ENCODE measurements around the gene DACT3.

The DACT3 gene

DNA sequence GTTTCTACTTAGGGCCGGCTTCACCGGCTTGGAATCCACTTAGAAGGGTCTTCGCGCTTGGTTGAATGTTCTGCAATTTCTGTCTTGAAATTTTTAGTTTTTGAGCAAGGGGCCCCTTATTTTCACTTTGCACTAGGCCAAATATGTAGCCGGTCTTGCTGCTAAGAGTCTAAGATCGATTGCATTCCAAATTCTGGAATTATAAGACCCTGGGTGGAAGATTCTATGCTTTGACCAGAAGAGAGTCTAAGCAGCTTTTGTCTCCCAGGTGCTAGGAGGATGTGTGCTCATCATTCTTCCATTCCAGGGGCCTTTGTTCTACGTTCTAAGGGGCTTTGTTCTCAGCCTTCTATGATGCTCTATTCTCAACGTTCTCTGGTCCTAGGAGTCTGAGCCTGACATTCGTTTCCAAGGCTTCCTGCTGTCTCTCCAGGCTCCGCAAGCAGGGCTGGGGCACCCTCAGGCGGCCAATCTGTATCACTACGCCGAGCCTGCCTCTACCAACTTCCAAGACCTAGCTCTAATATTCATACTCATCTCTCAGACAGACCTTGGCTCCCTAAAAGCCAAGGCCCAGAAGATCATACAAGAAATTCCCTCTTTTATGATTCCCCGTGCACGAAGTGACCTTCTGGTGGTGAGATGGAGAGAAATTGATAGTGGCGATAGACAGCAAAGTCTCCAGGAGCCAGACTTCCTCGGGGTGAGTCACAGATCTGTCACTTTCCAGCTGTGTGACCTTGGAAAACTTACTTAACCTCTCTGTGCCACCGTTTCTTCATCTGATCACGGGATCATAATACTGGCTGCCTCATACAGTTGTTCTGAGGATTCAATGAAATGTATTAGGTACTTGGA, 982 bp upstream of the DACT3 start:
- DNase-seq, result peak; percentile 55

DNA sequence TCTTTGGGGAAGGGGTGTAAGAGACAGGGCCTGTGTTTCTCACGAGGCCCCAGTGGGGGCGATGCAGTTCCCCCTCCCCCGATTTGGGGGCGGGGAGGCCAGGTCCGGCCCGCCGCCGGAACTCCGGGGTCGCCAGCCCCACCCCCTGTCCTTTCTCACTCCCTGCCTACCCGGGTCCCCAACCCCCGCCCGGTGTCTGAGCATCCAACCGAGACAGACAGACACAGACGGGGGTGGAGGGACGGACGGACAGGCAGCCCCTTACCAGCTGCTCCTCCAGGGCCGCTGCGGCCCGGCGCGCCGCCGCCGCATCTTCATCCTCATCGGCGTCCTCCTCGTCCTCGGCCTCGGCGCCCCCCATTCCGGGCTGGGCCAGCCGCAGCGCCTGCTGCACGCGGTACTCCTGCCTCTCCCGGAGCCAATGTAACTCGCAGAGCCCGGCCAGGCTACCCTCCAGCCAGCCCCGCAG, 397 bp downstream of the DACT3 start:
- no peak for DNase-seq

DNA sequence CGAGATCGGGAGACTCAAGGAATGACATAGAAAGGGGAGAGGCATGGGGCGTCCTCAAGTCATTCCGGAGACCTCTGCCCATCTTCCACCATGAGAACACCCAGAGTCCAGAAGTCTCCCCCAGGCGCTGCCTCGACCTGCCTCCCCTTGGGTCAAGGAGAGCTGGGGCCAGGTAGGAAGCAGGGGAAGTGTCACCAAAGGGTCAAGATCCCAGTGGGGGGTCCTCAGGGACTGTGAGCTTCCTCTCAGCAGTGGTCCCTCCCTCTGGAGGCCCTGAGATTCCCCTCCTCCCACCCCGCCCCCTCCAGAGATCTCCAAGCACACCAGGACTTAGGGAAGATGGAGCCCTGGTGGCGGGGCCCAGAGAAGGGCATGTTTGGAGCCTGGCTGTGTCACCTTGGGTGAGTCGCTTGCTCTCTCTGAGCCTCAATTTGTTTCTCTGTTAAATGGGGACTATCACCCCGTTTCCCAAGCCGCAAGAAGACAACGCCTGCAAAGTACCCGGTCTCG, 919 bp downstream of the DACT3 start:
- DNase-seq, result no peak

DNA sequence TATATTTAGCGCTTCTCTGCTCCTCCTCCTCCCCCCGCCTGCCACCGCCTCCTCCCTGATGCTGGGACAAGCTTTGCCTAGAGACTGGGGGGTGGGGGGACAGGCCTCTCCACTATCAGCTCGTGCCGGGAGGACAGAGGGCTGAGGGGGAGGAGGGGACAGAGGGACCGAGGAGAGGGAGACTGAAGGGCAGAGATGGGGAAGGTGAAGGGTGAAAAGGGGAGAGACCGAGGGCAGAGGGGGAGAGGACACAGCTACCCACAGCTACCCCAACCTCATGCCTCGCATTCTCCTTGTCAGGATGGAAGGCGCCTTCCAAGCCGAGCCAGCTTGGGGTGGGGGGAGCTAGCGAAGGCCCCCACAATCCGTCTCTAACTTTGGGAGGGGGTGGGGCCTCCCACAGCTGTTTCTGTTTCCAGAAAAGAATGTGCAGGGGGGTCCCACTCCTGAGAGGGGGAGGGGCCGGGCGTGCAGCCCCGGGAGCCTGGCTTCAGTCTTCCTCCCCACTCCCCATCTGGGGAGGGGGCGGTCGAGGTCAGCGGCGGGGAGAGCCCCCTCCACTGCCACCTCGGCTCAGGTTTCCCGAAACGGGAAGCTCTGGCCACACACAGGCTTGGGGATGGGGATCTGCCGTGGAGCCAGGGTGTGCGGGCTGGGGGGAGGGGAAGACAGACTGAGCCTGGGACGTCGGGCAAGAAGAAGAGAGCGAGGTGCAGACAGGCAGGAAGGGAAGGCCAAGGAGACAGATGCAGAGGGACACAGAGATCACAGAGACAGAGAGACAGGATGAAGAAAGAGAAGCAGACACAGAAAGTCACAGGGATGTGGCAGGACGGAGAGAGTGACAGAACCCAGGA, 1.6 kb downstream of the DACT3 start:
- no peak for DNase-seq

DNA sequence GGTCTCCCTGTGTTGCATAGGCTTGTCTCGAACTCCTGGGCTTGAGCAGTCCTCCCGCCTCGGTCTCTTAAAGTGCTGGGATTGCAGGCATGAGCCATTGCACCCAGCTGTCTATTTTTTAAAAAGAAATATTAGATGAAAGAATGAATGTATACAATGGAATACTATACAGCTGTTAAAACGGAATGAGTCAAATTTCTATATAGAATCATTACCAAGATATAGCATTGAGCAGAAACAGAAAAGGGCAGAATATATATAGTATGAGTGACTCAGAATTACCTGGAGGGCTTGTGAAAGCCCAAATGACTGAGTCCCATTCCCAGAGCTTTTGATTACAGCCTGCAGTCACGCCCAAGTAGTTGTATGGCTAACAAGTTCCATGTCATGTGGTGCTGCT, 4.4 kb downstream of the DACT3 start:
- DNase-seq, result no peak

DNA sequence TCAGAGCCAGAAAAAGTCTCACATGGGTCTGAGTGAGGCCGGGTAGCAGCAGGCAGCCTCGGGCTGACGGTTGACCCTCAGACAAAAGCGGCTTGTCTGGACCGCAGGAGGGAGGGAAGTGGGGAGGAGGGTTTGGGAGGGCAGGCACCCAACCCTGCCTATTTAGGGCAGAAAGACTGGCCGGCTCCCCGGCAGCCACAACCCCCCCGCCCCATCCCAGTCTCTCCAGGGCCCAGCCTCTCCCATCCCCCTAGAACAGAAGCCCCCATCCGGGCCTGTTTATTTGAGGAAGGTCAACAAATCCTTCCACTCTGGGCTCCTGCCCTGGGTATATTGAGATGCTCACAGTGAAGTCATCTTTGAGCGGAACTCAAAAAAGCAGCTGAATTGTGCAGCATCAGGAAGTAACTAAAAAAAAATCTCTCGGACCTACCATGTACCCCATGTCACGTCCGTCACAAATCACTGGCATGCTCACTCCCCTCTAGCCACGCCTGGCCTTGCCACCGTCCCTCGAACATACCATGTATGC, 6.3 kb downstream of the DACT3 start:
- DNase-seq, result no peak

DNA sequence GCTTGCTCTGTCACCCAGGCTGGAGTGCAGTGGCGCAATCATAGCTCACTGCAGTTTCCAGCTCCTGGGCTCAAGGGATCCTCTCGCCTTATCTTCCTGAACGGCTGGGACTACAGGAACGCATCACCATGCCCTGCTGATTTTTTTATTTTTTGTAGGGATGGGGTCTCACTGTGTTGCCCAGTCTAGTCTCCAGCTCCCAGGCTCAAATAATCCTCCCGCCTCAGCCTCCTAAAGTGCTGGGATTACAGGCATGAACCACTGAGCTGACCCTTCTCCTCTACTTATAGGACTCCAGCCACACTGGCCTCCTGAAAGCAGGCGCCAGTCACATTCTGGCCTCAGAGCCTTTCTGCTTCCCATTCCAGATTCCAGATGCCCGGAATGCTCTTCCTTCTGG, 10.5 kb downstream of the DACT3 start:
- no peak for DNase-seq

DNA sequence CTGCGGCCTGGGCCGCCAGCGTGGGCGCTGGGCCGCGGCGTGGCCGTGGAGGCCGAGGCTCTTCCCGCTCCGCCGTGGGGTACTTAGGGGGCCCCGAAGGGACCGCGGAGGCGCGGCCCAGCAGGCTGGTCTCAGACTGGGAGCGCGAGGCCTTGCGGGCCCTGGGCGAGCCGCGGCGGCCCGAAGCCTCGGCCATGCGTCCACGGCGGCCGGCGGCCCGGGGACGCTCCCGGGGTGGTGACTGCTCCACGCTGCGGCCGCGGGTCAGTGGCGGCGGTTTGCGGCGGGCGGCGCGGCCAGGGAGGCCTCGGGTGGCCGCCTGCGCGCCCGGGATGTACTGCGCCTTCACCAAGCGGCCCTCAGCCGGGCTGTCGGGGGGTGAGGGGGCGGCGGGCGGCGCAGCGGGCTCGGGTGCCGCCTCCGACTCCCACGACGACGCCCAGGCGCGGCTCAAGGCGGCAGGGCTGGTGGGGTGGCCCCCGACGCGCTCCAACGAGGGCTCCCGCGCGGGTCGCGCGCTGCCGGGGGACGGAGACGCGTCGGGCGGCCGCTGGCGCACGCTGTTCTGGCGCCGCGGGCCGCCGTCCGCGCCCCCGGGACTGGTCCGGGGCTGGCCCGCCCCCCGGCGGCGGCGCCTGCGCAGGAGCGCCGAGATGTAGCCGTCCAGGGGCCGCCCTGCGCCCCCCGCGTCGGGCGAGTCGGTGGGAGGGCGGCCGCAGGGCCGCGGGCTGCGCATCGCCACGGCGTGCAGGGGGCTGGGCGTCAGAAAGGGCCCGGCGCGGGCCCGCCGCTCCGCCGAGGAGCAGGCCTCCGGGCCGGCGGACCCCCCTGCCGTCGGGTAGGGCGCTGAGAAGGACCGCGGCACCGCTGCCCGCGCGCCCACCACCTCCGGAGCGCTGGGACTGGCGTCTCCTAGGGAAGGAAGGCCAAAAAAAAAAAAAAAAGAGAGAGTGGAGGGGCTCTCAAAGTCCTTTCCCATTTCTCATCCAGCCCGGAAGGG, 11.7 kb downstream of the DACT3 start:
- no peak for DNase-seq

DNA sequence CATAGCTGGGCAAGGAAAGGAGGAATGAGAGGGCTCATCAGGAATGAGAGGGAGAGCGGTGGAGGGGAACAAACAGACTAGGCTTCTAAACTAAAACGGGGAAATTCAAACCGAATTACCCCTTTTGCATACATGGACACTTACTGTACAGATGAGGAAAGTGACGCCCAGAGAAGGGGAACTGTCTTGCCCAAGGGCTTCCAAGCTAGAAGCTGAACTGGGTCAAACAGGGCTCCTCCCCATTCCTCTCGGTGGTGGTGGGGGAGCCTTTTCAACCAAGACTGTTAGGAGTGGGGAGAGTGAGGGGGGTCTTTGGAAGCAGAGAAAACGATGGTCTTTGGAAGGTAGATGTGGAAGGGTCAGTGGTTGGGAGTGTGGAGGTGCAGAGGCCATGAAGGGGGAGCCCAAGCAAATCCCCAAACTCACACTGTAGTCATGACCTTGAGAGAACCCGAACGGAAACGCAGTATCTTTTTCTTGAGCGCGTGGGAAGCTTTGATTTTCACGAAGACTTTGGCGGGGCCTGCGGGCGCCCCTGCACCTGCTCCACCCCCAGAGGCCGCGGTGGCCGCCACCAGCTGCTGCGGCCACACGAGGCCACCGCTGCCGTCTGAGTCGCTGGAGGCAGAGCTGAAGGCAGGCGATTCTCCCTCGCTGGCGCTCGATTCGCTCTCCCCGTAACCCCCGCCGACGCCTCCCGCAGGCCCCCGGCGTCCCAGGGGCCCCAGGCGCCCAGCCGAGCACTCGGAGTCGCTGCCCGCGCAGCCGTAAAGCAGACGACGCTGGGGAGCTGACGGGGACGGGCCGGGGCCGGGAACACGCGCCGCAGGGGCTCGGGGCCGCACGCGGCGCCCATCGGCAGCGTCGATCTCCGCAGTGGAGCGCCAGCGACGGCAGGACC, 12.7 kb downstream of the DACT3 start:
- DNase-seq, result no peak

DNA sequence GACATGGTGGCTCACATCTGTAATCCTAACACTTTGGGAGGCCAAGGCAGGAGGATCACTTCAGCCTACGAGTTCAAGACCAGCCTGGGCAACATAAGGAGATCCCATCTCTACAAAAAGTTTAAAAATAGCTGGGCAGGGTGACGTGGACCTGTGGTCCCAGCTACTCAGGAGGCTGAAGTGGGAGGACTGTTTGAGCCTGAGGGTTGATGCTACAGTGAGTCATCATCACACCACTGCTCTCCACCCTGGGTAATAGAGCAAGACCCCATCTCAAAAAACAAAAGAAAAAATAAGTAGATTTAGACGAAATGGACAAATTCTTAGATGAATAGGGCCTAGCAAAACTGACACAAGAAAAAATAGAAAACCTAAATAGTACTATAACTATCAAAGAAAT, 14.6 kb downstream of the DACT3 start:
- DNase-seq, result no peak

DNA sequence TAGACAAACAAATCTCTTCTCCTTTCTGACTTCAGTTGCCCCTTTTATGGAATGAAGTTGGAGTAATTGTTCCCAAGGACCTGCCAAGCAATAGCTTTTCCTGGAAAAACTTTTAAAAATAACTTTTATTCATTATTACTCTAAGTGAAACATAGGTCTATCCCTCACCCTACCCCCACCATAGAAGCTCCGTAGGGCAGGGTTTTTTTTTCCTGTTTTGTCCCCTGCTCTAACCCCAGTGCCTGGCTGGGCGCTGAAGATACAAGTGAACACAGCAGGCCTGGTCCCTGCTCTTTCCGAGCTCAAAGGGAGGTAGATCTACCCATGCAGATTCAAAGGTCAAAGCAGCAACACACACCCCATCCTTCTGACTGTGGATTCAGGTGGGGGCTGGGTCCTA, 16.3 kb downstream of the DACT3 start:
- no peak for DNase-seq

DNA sequence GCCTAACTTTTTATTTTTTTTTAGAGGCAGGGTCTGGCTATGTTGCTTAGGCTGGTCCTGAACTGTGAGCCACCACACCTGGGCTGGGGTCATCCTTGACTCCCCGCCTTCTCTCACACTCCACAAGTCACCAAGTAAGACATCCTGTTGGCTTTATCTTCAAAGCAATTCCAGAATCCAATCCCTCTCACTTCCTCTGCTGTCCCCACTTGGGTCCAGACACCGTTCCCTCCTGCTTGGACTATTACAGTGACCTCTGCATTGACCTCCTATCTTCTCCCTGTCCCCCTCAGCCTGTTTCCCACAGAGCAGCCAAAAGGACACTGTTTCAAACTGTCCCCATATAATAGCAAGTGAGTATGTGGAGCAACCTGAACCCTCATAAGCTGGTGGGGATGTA, 20.3 kb downstream of the DACT3 start:
- DNase-seq, result no peak

DNA sequence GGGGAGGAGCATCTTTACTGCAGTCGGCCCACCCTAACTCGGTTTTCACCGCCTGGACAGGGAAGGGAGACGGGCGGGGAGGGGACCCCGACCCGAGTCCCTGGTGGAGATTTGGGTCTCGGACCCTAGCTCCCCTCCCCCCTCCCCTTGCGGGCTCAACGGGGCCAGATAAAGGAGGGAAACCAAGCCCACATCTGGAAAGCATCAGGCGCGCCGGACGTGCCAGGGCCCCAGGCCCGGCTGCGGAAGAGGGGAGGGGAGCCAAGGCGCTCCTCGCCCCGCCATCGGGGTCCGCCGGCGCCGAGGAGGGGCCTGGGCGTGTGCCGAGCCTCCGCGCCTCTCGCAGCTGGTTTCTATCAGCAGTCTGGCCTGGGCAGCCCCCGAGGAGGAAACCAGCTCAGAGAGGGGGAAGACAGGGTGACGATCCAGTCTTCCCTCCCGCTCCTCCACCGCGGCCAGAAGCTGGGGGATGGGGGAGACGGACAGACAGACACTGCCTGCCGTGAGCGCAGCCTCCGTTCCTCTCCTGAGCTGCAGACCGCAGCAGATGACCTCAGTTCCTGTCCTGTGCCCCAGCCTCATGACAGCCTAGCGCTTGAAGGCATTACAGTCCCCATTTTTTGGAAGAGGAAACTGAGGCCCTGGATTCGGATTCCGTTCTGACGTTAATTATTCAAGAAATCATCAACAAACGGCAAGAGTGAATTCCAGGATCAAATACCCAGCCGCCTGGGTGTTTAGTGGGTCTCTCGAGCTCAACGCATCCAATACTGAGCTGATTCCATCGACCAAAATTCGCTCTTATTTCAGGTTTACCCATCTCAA, 21.4 kb downstream of the DACT3 start:
- peak; percentile 11 for DNase-seq

DNA sequence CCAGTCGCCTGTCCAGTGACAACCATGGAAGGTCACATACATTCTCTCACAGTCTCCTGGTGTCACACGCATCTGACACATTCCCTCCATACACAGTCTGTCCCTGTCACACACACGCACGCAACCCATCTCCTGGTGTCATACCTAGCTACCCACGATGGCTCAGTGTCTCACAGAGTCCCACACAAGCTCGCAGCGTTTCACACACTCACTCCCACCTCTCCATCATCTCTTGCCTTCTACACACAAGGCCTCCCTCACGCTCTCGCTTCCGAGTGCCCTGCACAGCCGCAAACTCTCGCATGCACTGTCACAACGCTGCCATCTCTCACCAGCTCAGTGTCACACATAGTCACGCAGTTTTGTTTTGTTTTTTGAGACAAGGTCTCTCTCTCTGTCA, 23.8 kb downstream of the DACT3 start:
- no peak for DNase-seq

DNA sequence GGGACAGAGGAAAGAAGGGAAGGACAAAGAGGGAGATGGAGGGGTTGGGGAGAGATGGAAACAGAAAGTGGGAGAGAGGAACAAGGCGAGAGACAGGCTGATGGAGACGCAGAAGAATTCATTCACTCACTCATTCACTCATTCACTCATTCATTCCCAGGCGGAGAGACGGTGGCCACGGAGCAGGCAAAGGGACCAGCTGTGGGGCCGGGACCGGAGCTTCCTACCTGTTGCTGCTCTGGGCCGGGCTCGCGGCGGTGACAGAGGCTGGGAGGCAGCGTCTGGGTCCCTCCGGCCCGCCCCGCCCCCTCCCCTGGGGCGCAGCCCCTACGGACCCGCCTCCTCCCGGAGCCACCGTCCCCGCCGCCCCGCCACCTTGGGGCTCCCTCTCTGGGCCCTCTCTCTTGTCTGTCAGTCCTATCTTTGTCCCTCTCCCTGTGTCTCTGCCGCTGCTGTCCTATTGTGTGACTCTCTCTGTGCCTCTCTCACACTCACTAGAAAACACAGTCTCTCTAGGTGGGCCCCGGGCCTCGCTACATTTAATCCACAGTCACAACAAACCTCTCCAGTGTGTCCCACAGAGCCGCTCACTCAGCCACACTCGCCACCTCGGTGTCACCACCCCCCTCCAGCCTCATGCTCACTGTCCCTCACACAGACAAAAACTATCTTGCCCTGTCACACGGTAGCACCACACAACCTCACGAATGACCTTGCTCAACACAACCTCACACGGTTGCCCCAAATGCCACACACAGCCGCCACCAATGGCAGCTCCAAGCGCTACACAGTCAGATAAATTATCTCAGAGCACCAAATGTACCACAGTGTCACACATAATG, 24.8 kb downstream of the DACT3 start, which contains the start of gene GNG8:
GNG8 (minus strand) TSS at position 283 of the 842 bp plus-strand sequence. CDS start 1,520 bp downstream, outside the sequence.
- no peak for DNase-seq

DNA sequence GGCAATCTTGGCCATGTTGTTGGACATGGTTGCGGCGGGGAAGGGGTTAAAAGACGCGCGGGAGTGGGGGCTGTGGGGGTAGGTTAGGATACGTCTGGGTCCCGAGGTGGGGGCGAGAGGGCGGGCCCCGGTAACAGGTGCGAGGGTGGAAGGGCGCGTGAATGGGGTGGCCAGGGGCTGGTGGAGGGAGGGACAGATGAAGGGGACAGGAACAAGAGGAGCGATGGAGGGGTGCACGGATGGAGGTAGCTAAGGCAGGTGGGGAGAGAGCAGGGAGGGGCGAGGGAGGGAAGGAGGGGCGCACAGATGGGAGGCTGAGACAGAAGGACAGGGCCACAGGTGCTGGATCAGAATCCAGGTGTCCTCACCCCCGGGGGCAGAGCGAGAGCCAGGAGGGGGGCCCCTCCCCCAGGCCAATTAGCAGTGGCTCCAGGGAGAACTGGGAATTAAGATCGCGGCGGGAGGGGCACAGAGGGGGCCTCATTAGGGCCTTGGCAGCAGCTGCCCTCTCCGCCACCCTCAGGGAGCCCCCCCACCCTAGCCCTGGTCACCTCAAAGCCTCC, 26.2 kb downstream of the DACT3 start:
- DNase-seq, result no peak

DNA sequence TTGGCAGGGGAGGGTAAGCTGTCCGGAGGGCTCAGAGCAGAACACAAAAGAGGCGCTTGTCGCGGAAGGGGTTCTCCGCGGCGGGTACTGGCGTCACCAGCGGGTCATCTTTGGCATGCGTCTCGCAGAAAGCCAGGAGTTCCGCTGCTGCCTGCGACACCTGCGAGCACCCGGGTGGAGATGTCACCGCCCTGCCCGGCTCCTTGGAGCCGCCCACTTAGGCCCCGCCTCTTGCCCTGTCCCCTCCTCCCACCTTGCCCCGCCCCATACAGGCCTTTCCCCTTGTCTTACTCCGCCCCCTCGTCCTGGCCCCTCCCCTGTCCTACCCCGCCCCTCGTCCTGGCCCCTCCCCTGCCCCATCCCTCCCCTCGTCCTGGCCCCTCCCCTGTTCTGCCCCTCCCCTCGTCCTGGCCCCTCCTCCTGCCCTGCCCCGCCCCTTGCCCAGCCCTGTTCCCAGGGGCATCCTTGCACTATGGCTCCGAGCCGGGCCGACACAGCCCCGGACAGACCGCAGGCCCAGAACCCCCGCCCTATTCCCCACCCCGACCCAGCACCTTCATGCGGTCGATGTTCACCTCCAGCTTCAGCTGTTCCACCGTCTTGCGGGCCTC, 26.8 kb downstream of the DACT3 start:
- peak; percentile 65 for DNase-seq

DNA sequence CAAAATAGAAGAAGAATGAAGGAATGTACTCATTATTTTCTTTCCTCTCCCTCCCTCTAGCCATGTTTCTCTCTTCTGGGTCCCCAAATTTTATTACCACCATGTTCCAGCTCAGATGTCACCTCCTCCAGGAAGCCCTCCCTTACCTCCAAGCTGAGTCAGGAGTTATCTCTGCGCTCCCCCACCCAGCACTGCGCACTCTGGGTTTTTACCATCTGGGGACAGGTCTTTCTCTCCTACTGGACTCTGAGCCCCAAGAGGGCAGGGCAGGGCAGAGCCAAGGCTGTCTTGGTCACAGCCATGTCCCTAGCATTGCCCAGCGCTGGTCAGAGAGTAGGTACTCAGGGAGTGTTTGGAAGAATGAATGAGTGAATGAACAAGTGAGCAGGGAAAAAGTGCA, 27.9 kb downstream of the DACT3 start:
- no peak for DNase-seq

Measured in NCI-H2227 treated with DMSO at 0.1 percent for 48 hours (cell line).